HUES64 (cell line): Measurements from ENCODE around the gene RBM7.

Experiments
- H3K27ac ChIP-seq: 2 replicates; pipeline ENCODE4 v1.7.0; 2013; ENCODE audit warnings: low read depth, low read length, inconsistent platforms
- H3K27me3 ChIP-seq: 2 replicates; pipeline ENCODE4 v1.6.1; 2013; ENCODE audit warnings: mild to moderate bottlenecking, low read length; ENCODE audit not compliant: insufficient read depth
- H3K36me3 ChIP-seq: 2 replicates; pipeline ENCODE4 v1.6.1; 2013; ENCODE audit warnings: mild to moderate bottlenecking, low read length; ENCODE audit not compliant: insufficient read depth
- H3K4me1 ChIP-seq: 2 replicates; pipeline ENCODE4 v1.6.1; 2013; ENCODE audit warnings: mild to moderate bottlenecking, low read length, moderate library complexity; ENCODE audit not compliant: insufficient read depth
- H3K4me3 ChIP-seq: 2 replicates; pipeline ENCODE4 v1.5.1; 2013; ENCODE audit warnings: mild to moderate bottlenecking, low read length, moderate library complexity
- H3K9ac ChIP-seq: 2 replicates; pipeline ENCODE4 v1.6.1; 2013; ENCODE audit warnings: mild to moderate bottlenecking, low read depth, low read length
- H3K9me3 ChIP-seq: 2 replicates; pipeline ENCODE4 v1.6.1; 2013; ENCODE audit warnings: low read depth, low read length; ENCODE audit not compliant: insufficient read depth
- WGBS: fragments of 150-250, 120-280 bp; methylation state at CpG from one replicate; pipeline ENCODE4 v1.1.7; 2013; ENCODE audit warnings: missing lambda C conversion rate; 5-methylcytosine and 5-hydroxymethylcytosine counted together

The RBM7 gene

GRCh38 chr11:114452399-114452798 lies 51.9 kb downstream of the RBM7 start:
- Histone ChIP-seq H3K36me3 (peaks cover 65% of the 10 kb centered on the region), H3K4me3 (no peak overlapping the region)

More at GRCh38 chr11:114452399-114452798, 51.9 kb downstream of the RBM7 start:
- Histone ChIP-seq H3K9me3 (no peaks in the 10 kb centered on the region), H3K27ac (no peak overlapping the region), H3K9ac (no peak overlapping the region), H3K4me1 (peaks cover 7% of the 10 kb centered on the region; the same call in 1 of the 2 replicates), H3K27me3 (no peaks in the 10 kb centered on the region)
- WGBS: 100% methylated on average over 3 of the region's 3 CpGs
